Sigmoid colon (tissue), 4 donors: Measurements from ENCODE around the gene ADORA1.

Source experiments
- EP300 ChIP-seq, 4 donors: sonication (generic); formaldehyde crosslinking; IDR thresholded peaks; one replicate each; pipeline ENCODE4 v1.6.1; 2017; ENCODE audit warnings: antibody characterized with exemption in 4 of 4
- POLR2A ChIP-seq, 2 donors: fragments of 450-650 bp; IDR thresholded peaks; one replicate each; pipeline ENCODE4 v1.6.1; 2016; ENCODE audit warnings: antibody characterized with exemption in 2 of 2, mild to moderate bottlenecking in 2 of 2, moderate library complexity in 2 of 2
- POLR2AphosphoS5 ChIP-seq, 4 donors: sonication (generic); formaldehyde crosslinking; IDR thresholded peaks; one replicate each; pipeline ENCODE4 v1.6.1; 2017; ENCODE audit warnings: antibody characterized with exemption in 4 of 4
- TF ChIP-seq, protein P1 (sequence below), 4 experiments: fragments of 450-650 bp in 3 of 4; fragments of 200-600 bp in 1 of 4; IDR thresholded peaks; one replicate each; pipeline ENCODE4 v1.5.1; 2016 to 2019; ENCODE audit warnings: antibody characterized with exemption in 4 of 4, mild to moderate bottlenecking in 3 of 4, moderate library complexity in 2 of 4

DNA sequence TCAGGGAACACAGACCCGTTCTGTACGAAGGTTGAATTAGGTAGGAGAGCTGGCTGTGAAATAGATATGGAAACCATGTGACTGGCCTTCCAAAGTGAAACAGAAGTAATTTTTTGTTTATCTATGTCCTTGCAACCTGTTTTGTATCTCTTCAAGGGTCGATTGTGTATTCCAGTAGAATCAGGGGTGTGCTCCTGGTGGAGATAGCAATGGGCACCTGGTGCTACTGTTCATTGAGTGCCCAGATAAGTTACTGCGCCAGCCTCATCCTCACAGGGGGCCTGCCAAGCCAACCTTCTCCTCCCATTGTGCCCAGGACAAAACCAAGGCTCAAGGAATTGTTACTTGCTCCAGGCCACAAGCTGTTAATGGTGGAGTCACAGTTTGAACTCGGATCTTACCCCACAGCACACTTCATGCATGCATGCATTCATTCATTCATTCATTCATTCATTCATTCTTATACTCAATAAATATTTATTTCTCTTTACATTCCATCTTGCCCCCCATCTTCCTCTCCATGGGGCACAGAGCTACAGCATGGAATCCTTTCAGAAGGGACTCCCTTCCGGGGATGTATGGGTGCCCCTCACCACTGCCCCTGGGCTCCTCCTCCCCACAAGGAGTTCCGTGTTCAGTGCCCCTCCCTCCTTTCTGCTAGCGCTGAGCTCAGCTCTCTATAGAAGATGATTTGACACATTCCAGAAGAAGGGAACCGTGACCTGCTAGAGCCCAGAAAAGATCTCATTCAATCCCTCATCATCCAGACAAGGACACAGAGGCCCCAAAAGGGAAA lies 24.0 kb downstream of the ADORA1 start:
- TF ChIP-seq, protein P1, sequence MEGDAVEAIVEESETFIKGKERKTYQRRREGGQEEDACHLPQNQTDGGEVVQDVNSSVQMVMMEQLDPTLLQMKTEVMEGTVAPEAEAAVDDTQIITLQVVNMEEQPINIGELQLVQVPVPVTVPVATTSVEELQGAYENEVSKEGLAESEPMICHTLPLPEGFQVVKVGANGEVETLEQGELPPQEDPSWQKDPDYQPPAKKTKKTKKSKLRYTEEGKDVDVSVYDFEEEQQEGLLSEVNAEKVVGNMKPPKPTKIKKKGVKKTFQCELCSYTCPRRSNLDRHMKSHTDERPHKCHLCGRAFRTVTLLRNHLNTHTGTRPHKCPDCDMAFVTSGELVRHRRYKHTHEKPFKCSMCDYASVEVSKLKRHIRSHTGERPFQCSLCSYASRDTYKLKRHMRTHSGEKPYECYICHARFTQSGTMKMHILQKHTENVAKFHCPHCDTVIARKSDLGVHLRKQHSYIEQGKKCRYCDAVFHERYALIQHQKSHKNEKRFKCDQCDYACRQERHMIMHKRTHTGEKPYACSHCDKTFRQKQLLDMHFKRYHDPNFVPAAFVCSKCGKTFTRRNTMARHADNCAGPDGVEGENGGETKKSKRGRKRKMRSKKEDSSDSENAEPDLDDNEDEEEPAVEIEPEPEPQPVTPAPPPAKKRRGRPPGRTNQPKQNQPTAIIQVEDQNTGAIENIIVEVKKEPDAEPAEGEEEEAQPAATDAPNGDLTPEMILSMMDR (IDR thresholded peaks at IDR 0.05): no peak
- TF ChIP-seq POLR2AphosphoS5 (IDR thresholded peaks at IDR 0.05) (no peak), POLR2A (IDR thresholded peaks at IDR 0.05) (no peak), EP300 (IDR thresholded peaks at IDR 0.05) (no peak)
